NCI-H146 (cell line): ENCODE results near the gene RLN3.
A peak's percentile ranks its signal among the peaks of the same experiment; 100 is the strongest.
"Not testable (repeated sequence)": the region's sequence is repeated elsewhere in the genome, so short reads cannot be mapped to it uniquely, and the experiment has no call there.

Experiments used
- DNase-seq: peaks from one replicate; lab custom pipeline; 2025; lab: John Stamatoyannopoulos, UW

The RLN3 gene

GRCh38 chr19:14021474-14021873 lies 6.5 kb upstream of the RLN3 start:
- DNase-seq, result no peak

DNA sequence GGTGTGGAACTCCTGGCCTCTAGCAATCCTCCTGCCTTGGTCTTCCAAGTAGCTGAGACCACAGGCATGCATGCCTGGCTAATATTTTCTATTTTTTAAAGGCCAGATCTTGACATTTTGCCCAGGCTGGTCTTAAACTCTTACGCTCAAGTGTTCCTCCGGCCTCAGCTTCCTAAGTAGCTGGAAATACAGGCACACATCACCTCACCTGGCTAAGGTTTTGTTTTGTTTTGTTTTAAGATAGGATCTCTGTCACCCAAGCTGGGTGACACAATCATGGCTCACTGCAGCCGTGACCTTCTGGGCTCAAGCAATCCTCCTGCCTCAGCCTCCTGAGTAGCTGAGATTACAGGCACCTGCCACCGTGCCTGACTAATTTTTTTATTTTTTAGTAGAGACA lies 5.5 kb upstream of the RLN3 start:
- no peak for DNase-seq

DNA sequence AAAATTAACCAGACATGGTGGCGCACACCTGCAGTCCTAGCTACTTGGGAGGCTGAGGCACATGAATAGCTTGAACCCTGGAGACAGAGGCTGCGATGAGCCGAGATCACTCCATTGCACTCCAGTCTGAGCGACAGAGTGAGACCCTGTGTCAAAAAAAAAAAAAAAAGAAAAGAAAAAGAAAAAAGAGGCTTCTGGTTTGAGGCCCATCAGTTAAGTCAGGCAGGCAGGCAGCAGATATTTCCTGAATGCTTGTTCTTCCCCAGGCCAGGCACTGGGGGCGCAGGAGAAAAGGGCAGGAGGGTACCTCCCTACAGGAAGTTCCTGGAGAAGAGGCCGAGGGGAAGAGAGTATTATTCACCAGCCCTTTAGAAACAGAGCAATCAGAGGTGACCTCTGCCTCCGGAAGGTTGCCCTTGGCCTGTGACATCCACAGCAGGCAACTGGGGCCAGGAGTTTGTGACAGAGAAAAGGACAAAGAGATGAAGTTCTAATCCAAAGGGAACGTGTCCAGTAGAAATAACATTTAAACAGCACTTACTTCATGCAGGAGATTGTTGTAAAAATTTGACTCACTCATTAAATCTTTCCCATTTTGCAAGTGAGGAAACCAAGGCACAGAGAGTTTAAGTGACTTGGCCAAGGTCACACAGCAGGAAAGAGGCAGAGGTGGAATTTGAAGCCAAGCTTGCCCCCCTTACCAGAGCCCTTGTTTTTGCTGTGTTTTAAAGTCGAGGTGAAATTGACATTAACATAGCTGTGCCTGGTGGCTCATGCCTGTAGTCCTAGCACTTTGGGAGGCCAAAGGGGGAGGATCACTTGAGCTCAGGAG lies 4.3 kb upstream of the RLN3 start:
- peak; percentile 68 for DNase-seq

DNA sequence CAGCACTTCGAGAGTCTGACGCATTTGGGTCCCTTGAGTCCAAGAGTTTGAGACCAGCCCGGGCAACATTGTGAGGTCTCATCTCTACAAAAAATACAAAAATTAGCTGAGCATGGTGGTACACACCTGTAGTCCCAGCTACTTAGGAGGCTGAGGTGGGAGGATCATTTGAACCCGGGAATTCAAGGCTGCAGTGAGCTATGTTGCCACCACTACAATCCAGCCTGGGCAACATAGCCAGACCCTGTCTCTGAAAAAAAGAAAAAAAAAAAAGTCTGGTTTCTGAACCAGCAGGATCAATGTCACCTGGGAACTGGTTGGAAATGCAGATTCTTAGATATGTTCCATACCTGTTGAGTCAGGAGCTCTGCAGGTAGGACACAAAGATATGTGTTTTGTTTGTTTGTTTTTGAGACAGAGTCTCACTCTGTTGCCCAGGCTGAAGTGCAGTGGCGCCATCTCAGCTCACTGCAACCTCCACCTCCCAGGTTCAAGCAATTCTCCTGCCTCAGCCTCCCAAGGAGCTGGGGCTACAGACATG lies 1.2 kb upstream of the RLN3 start:
- DNase-seq, result not testable (repeated sequence)

- DNase-seq, result no peak
Measured at GRCh38 chr19:14028901-14029300, 953 bp downstream of the RLN3 start.

GRCh38 chr19:14030997-14031718 lies 3.2 kb downstream of the RLN3 start:
- DNase-seq, result no peak

- peak; percentile 78 for DNase-seq
Measured at GRCh38 chr19:14031719-14032480, 4.0 kb downstream of the RLN3 start, which contains the start of gene IL27RA. Gene IL27RA (plus strand): TSS chr19:14031762. CDS start chr19:14031873, 111 bp downstream.

DNA sequence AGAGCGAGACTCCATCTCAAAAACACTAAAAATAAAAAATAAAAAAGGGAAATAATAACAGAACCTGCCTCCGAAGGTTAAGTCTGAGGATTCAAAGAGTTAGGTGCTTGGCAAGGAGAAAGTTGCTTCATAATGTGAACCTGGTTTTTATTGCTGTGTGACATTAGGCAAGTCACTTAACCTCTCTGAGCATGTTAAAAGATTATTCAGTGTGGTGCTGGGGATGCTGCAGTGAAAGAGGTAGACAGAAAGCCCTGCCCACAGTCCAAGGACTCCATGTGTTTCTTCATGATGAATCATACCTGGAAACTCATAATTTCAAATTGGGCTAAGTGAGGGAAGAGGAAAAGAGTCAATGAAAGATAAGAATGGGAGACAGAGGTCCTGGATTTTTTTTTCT lies 6.0 kb downstream of the RLN3 start:
- no peak for DNase-seq

DNA sequence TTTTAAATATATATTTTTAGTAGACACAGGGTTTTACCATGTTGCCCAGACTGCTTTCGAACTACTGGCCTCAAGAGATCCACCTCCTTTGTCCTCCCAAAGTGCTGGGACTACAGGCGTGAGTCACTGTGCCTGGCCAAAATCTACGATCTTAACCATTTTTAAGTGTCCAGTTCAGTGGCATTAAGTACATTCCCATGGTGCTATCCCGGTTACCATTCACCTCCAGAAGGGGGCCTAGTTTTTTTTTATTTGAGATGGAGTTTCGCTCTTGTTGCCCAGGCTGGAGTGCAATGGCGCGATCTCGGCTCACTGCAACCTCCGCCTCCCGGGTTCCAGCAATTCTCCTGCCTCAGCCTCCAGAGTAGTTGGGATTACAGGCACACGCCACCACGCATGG lies 7.2 kb downstream of the RLN3 start:
- not testable (repeated sequence) for DNase-seq

GRCh38 chr19:14035706-14036105 lies 7.8 kb downstream of the RLN3 start:
- no peak for DNase-seq

GRCh38 chr19:14039181-14039580 lies 11.2 kb downstream of the RLN3 start:
- DNase-seq, result no peak

- peak; percentile 58 for DNase-seq
Measured at GRCh38 chr19:14042659-14043608, 15.0 kb downstream of the RLN3 start.

GRCh38 chr19:14047866-14048265 lies 19.9 kb downstream of the RLN3 start:
- not testable (repeated sequence) for DNase-seq

GRCh38 chr19:14048443-14049153 lies 20.6 kb downstream of the RLN3 start:
- peak; percentile 39 for DNase-seq

DNA sequence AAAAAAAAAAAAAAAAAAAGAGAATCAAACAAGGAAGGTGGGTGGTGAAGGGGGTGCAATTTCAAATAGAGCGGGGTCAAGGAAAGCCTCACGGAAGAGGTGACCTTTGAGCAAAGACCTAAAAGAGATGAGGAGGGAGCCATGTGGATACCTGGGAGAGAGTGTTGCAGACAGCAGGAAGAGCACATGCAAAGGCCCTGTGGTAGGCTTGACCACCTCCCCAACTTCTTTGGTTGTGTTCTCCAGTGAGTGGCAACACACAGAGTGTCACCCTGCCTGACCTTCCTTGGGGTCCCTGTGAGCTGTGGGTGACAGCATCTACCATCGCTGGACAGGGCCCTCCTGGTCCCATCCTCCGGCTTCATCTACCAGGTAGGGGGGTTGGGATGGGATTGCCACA lies 22.6 kb downstream of the RLN3 start:
- no peak for DNase-seq

GRCh38 chr19:14050961-14051360 lies 23.0 kb downstream of the RLN3 start:
- DNase-seq, result not testable (repeated sequence)

DNA sequence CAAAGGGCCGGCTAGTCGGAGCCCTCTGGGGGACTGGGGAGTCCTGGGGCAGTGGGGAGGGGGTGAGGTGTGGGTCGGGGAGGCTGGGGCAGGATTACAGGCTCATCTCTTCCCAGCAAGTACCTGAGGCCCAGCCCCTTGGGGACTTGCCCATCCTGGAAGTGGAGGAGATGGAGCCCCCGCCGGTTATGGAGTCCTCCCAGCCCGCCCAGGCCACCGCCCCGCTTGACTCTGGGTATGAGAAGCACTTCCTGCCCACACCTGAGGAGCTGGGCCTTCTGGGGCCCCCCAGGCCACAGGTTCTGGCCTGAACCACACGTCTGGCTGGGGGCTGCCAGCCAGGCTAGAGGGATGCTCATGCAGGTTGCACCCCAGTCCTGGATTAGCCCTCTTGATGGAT lies 24.0 kb downstream of the RLN3 start:
- DNase-seq, result no peak

DNA sequence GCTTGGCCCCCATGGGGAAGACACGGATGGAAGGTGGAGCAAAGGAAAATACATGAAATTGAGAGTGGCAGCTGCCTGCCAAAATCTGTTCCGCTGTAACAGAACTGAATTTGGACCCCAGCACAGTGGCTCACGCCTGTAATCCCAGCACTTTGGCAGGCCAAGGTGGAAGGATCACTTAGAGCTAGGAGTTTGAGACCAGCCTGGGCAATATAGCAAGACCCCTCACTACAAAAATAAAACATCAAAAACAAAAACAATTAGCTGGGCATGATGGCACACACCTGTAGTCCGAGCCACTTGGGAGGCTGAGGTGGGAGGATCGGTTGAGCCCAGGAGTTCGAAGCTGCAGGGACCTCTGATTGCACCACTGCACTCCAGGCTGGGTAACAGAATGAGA lies 24.5 kb downstream of the RLN3 start:
- no peak for DNase-seq

DNA sequence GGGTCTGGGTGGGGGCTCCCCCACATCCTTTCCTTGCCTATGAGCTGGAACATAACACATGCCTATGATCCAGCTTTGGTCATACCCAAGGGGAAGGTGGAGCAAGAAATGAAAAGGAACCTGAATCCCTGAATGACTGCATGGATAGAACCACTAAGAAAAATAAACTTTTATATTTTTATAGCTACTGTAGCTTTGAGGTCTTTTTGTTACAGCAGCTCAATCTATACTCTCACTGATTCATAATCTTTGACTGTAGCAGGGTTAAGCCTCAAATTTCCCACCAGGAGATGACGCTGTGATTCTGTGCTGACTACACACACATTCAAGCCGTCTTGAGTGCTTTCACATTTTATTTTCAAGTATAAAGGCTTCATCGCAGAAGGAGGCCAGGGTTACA lies 25.1 kb downstream of the RLN3 start:
- no peak for DNase-seq

GRCh38 chr19:14053500-14053899 lies 25.6 kb downstream of the RLN3 start:
- DNase-seq, result no peak
